Retinal pigment epithelial cell (primary cell): ENCODE data around the gene MILR1.

Experiments
- DNase-seq: peaks from one replicate; pipeline ENCODE4 v3.0.0-alpha.2; 2010; ENCODE audit warnings: low read depth
- H3K4me3 ChIP-seq: 2 replicates; pipeline ENCODE4 v1.5.1; 2011; ENCODE audit warnings: mild to moderate bottlenecking, low read length, control low read depth, moderate library complexity
- TF ChIP-seq, protein P1 (sequence below): conservative IDR thresholded peaks from 2 replicates; pipeline ENCODE4 v1.5.1; 2011; ENCODE audit warnings: low read depth, low read length, control low read depth, inconsistent platforms

MILR1 gene

DNA sequence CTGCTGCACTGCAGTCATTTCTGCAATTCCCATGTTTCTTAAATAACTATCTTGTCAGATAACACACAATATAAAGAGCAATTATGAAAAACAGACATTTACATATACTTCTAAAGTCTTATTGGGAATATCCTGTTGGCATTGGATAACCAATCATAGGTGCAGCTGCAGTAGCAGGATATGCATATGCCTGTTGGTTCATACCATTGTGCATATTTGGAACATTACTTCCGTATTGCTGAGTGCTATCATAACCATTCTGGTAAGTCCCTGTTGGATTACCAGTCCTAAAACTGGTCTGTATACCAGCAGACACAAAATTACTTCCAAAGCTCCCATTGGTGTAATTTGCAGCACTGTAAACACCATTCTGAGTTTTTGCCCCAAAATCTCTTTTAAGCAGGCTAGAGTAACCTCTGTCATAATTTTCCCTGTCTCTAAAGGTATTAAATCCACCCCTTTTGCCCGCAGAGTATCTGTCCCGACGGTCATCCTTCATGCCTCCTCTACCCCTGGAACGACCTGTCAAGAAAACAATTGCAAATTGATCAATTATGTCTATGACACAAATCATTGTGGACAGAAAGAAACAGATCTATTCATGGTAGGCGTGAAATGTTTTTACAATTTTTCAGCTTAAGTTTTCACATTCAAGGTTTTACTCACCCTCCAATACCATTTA lies 51.0 kb downstream of the MILR1 start:
- DNase-seq: no peak
- TF ChIP-seq, protein P1, sequence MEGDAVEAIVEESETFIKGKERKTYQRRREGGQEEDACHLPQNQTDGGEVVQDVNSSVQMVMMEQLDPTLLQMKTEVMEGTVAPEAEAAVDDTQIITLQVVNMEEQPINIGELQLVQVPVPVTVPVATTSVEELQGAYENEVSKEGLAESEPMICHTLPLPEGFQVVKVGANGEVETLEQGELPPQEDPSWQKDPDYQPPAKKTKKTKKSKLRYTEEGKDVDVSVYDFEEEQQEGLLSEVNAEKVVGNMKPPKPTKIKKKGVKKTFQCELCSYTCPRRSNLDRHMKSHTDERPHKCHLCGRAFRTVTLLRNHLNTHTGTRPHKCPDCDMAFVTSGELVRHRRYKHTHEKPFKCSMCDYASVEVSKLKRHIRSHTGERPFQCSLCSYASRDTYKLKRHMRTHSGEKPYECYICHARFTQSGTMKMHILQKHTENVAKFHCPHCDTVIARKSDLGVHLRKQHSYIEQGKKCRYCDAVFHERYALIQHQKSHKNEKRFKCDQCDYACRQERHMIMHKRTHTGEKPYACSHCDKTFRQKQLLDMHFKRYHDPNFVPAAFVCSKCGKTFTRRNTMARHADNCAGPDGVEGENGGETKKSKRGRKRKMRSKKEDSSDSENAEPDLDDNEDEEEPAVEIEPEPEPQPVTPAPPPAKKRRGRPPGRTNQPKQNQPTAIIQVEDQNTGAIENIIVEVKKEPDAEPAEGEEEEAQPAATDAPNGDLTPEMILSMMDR: no peak
- no peak overlapping the region for H3K4me3 ChIP-seq

DNA sequence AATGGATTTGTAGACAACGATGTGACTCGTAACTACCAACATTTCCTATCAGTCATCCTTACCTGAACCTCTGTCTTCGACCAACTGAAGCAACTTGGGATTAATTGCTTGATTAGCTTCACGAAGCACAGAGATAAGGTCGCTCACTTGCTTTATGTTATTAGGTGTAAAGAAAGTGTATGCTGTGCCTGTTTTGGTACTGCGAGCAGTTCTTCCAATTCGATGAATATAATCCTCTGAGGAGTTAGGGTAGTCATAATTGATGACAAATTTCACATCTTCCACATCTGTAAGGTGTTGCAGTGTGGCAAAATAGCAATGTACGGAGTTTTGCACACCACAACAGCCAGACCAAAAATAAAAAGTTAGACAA lies 51.6 kb downstream of the MILR1 start:
- no peak overlapping the region for H3K4me3 ChIP-seq
- TF ChIP-seq, protein P1: no peak
- DNase-seq: no peak

DNA sequence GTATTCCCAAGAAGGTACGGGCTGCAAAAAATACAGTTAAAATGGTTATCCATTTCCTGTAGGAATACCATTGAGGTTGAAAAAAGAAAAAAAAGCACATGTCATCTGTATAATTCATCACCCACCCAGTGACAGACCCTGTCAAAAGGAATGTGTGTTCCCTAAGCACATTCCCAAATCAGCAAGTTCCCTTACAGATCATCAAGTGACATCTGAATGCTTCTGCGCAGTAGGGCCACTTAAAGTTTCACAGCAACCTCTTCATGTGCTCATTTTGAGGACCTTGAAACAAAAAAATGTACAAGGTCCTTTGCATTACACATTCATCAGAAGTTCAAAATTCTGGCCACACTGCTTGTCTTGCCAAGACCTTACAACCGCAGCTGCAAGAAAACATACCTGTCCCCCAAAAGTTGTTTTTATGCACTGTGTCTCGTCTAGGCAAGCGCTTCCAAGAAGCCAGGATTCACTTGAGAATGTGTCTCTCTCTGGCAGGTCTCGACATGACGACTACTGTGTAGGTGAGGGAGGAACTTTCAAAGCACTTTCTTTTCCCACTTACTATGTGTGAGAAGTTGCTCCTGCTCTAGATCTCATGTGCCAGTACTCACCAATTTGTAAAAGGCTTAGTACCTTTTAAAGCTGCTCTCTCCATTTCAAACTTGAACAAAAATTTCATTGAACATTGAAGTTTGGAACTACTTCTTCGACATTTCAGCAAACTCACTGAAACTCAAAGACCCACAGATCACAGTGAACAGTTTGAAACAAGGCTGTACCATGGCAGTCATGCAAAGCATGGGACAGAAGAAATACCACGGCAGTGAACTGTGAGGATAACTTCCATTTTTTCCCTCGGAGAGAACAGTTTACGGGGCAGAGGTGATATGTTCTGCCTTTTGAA lies 52.2 kb downstream of the MILR1 start:
- no peak overlapping the region for H3K4me3 ChIP-seq
- no peak for DNase-seq
- TF ChIP-seq, protein P1: no peak

DNA sequence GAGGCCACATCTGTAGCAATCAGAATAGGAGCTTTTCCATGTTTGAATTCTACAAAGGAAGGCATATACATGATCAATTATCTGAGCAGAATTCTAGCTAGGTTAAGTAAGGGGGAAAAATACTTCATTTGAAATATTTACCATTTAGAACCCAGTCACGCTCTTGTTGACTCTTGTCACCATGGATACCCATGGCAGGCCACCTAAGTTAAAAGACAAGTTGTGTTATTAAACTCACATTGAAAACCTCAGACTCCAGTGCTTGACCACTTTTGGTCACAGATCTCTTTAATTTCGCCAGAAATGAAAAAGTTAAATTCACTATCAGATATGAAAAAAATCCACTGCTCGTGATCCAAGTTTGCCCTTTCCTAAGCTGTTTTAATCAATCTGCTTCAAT lies 53.1 kb downstream of the MILR1 start:
- DNase-seq: no peak
- TF ChIP-seq, protein P1: no peak

DNA sequence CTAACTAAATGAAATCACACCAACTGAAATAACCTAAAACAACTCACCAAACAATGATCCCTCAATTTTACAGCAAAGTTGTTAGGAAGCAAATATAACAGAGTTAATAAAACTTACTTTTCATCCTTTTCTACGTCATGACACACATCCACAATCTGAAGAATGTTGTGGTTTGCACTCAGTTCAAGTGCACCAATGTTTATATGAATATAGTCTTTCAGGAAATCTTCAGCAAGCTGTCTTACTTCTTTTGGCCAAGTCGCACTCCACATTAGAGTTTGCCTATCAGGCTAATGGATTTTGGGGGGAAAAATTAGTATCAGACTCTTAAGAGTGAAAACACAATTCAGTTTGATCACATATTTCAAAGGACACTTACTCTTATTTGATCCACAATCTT lies 53.9 kb downstream of the MILR1 start:
- TF ChIP-seq, protein P1: no peak
- no peak for DNase-seq
- H3K4me3 ChIP-seq: no peak overlapping the region

More for the DNA sequence above, 53.1 kb downstream of the MILR1 start:
- H3K4me3 ChIP-seq: no peak overlapping the region

DNA sequence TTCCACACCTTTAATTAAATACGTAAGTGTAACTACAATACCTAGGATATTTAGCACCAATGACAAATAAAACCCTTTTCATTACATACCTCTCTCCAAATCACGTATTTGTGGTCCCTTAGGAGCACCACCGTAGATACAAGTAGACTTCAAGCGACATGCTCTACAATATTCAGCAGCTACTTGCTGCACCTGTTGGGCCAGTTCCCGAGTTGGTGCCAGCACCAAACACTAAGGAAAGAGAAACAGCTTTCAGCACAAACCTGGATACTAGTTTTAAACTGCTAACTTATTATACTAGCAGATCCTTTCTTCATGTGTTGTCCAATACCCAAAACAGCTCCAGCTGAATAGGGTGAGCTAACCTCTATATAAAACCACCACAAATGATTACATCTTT lies 54.4 kb downstream of the MILR1 start:
- H3K4me3 ChIP-seq: peak overlapping the region; percentile 60

More for the DNA sequence above, 54.4 kb downstream of the MILR1 start:
- DNase-seq: no peak
- TF ChIP-seq, protein P1: no peak
